Duodenal mucosa (tissue), 2 donors: ENCODE results near the gene ATF7IP.
A peak's percentile ranks its signal among the peaks of the same experiment; 100 is the strongest.

Source experiments
- H3K27ac ChIP-seq: one replicate; pipeline ENCODE4 v1.7.0; 2013; ENCODE audit warnings: low read depth, low read length
- H3K27me3 ChIP-seq, 2 donors: one replicate each; pipeline ENCODE4 v1.7.0; 2013; ENCODE audit warnings: low read length in 2 of 2, control low read depth in 1 of 2; ENCODE audit not compliant: insufficient read depth in 2 of 2, control insufficient read depth in 1 of 2
- H3K36me3 ChIP-seq, 2 donors: one replicate each; pipeline ENCODE4 v1.7.0; 2013; ENCODE audit warnings: low read length in 2 of 2, control low read depth in 1 of 2; ENCODE audit not compliant: insufficient read depth in 2 of 2, control insufficient read depth in 1 of 2
- H3K4me1 ChIP-seq, 2 donors: one replicate each; pipeline ENCODE4 v1.7.0; 2013; ENCODE audit warnings: low read length in 2 of 2, control low read depth in 1 of 2; ENCODE audit not compliant: insufficient read depth in 2 of 2, control insufficient read depth in 1 of 2
- H3K4me3 ChIP-seq, 2 donors: one replicate each; pipeline ENCODE4 v1.7.0; 2013; ENCODE audit warnings: low read length in 2 of 2, low read depth in 1 of 2
- H3K9ac ChIP-seq, 2 donors: one replicate each; pipeline ENCODE4 v1.7.0; 2013; ENCODE audit warnings: low read length in 2 of 2, low read depth in 1 of 2
- H3K9me3 ChIP-seq, 2 donors: one replicate each; pipeline ENCODE4 v1.7.0; 2013; ENCODE audit warnings: low read length in 2 of 2, control low read depth in 1 of 2; ENCODE audit not compliant: control insufficient read depth in 1 of 2

ATF7IP gene

GRCh38 chr12:14369311-14369710, 3.8 kb downstream of the ATF7IP start:
- H3K4me1 ChIP-seq, result peaks cover 0 to 11% of the 10 kb centered on the region in 2 donors
- H3K36me3 ChIP-seq, result no peaks in the 10 kb centered on the region
- H3K27ac ChIP-seq, result no peak overlapping the region
- H3K4me3 ChIP-seq, result no peak overlapping the region
- no peak overlapping the region for H3K9ac ChIP-seq
- H3K9me3 ChIP-seq, result no peaks in the 10 kb centered on the region
- no peaks in the 10 kb centered on the region for H3K27me3 ChIP-seq

- Histone ChIP-seq H3K4me1 (peaks cover 0 to 8% of the 10 kb centered on the region in 2 donors), H3K9ac (no peak overlapping the region), H3K9me3 (no peaks in the 10 kb centered on the region), H3K36me3 (peaks cover 0 to 3% of the 10 kb centered on the region in 2 donors), H3K4me3 (no peak overlapping the region), H3K27ac (no peak overlapping the region), H3K27me3 (no peaks in the 10 kb centered on the region)
Observed at GRCh38 chr12:14373217-14373616, 7.7 kb downstream of the ATF7IP start.

- peaks cover 9 to 19% of the 10 kb centered on the region in 2 donors for H3K9me3 ChIP-seq
- H3K36me3 ChIP-seq, result peaks cover 3 to 9% of the 10 kb centered on the region in 2 donors
- no peaks in the 10 kb centered on the region for H3K27me3 ChIP-seq
- H3K4me1 ChIP-seq, result peaks cover 0 to 5% of the 10 kb centered on the region in 2 donors
- peak overlapping the region in 1 of 2 donors; percentile 11 for H3K4me3 ChIP-seq
- H3K27ac ChIP-seq, result no peak overlapping the region
- no peak overlapping the region for H3K9ac ChIP-seq
Observed at GRCh38 chr12:14379508-14379907, 14.0 kb downstream of the ATF7IP start.

- Histone ChIP-seq H3K27me3 (no peaks in the 10 kb centered on the region), H3K9ac (peak overlapping the region; percentile 0 to 27), H3K36me3 (peaks cover 2% of the 10 kb centered on the region in 2 donors), H3K4me1 (peaks cover 8 to 9% of the 10 kb centered on the region in 2 donors), H3K9me3 (peaks cover 0 to 3% of the 10 kb centered on the region in 2 donors), H3K27ac (no peak overlapping the region), H3K4me3 (peak overlapping the region; percentile 50 to 62)
Observed at GRCh38 chr12:14384783-14385638, 19.5 kb downstream of the ATF7IP start.

- Histone ChIP-seq H3K9me3 (no peaks in the 10 kb centered on the region), H3K4me3 (peak overlapping the region; percentile 1 to 25), H3K36me3 (peaks cover 2% of the 10 kb centered on the region in 2 donors), H3K27ac (no peak overlapping the region), H3K27me3 (no peaks in the 10 kb centered on the region), H3K9ac (no peak overlapping the region), H3K4me1 (peaks cover 8 to 17% of the 10 kb centered on the region in 2 donors)
Observed at GRCh38 chr12:14387219-14387871, 21.9 kb downstream of the ATF7IP start.

GRCh38 chr12:14390449-14390848, 25.0 kb downstream of the ATF7IP start:
- H3K36me3 ChIP-seq, result peaks cover 2% of the 10 kb centered on the region in 2 donors
- H3K9me3 ChIP-seq, result no peaks in the 10 kb centered on the region
- H3K4me3 ChIP-seq, result peak overlapping the region in 1 of 2 donors; percentile 31
- no peaks in the 10 kb centered on the region for H3K27me3 ChIP-seq
- no peak overlapping the region for H3K27ac ChIP-seq
- H3K9ac ChIP-seq, result no peak overlapping the region
- peaks cover 14 to 18% of the 10 kb centered on the region in 2 donors for H3K4me1 ChIP-seq

GRCh38 chr12:14390870-14391530, 25.5 kb downstream of the ATF7IP start:
- Histone ChIP-seq H3K36me3 (peaks cover 2% of the 10 kb centered on the region in 2 donors), H3K27me3 (no peaks in the 10 kb centered on the region), H3K4me3 (peak overlapping the region in 1 of 2 donors; percentile 31), H3K9ac (peak overlapping the region in 1 of 2 donors; percentile 35), H3K4me1 (peaks cover 10 to 18% of the 10 kb centered on the region in 2 donors), H3K27ac (no peak overlapping the region), H3K9me3 (no peaks in the 10 kb centered on the region)

GRCh38 chr12:14393751-14394150, 28.3 kb downstream of the ATF7IP start:
- Histone ChIP-seq H3K4me1 (peaks cover 10 to 22% of the 10 kb centered on the region in 2 donors), H3K36me3 (peaks cover 2% of the 10 kb centered on the region in 2 donors), H3K27me3 (no peaks in the 10 kb centered on the region), H3K27ac (no peak overlapping the region), H3K4me3 (no peak overlapping the region), H3K9me3 (no peaks in the 10 kb centered on the region), H3K9ac (no peak overlapping the region)

GRCh38 chr12:14394317-14395073, 29.0 kb downstream of the ATF7IP start:
- Histone ChIP-seq H3K27ac (peak overlapping the region; percentile 59), H3K4me3 (peak overlapping the region; percentile 29 to 50), H3K27me3 (no peaks in the 10 kb centered on the region), H3K4me1 (peaks cover 10 to 22% of the 10 kb centered on the region in 2 donors), H3K36me3 (peaks cover 2% of the 10 kb centered on the region in 2 donors), H3K9me3 (no peaks in the 10 kb centered on the region), H3K9ac (peak overlapping the region; percentile 12 to 32)
